HCT116 (cell line): ENCODE measurements around the gene TMEM235.

ENCODE experiments used
- CEBPB ChIP-seq: IDR thresholded peaks from 2 replicates; pipeline ENCODE4 v1.6.1; 2012; ENCODE audit warnings: low read depth
- EZH2 ChIP-seq: fragments of 200-600 bp; sonication (generic); IDR thresholded peaks from 2 replicates; pipeline ENCODE4 v1.6.1; 2017; ENCODE audit warnings: antibody characterized with exemption, mixed run types
- EZH2phosphoT487 ChIP-seq: fragments of 200-600 bp; IDR thresholded peaks from 2 replicates; pipeline ENCODE4 v1.6.1; 2018; ENCODE audit warnings: antibody characterized with exemption, borderline replicate concordance
- POLR2A ChIP-seq: IDR thresholded peaks from 2 replicates; pipeline ENCODE4 v1.7.0; 2011; ENCODE audit warnings: borderline replicate concordance; ENCODE audit not compliant: insufficient read depth, insufficient read length; ENCODE audit errors: extremely low read depth
- POLR2AphosphoS5 ChIP-seq: IDR thresholded peaks from 2 replicates; pipeline ENCODE4 v1.6.1; 2011; ENCODE audit warnings: mild to moderate bottlenecking, low read depth, low read length, moderate library complexity
- RAD21 ChIP-seq: IDR thresholded peaks from 2 replicates; pipeline ENCODE4 v1.6.1; 2012; ENCODE audit warnings: low read depth, mild to moderate bottlenecking
- SIN3A ChIP-seq: IDR thresholded peaks from 2 replicates; pipeline ENCODE4 v1.6.1; 2012; ENCODE audit warnings: low read depth
- SP1 ChIP-seq: IDR thresholded peaks from 2 replicates; pipeline ENCODE4 v1.6.1; 2012; ENCODE audit warnings: low read depth
- YY1 ChIP-seq: IDR thresholded peaks from 2 replicates; pipeline ENCODE4 v1.6.1; 2011; ENCODE audit warnings: low read length, low read depth, moderate library complexity, mild to moderate bottlenecking; ENCODE audit not compliant: insufficient replicate concordance; ENCODE audit errors: extremely low read depth
- ZFX ChIP-seq: fragments of 450-650 bp; IDR thresholded peaks from 2 replicates; pipeline ENCODE4 v1.6.1; 2017
- TF ChIP-seq, protein P1 (sequence below), 3 experiments: fragments of 200-600 bp in 1 of 3; sonication (generic) in 1 of 3; IDR thresholded peaks in 2 of 3; conservative IDR thresholded peaks in 1 of 3; 2 replicates each; pipeline ENCODE4 v1.5.1; 2012 to 2017; ENCODE audit warnings: low read depth in 2 of 3, low read length in 2 of 3, antibody characterized with exemption in 1 of 3, borderline replicate concordance in 1 of 3, control low read depth in 1 of 3, mild to moderate bottlenecking in 1 of 3, mixed read lengths in 1 of 3, mixed run types in 1 of 3, moderate library complexity in 1 of 3; ENCODE audit not compliant: insufficient read depth in 1 of 3
- TF ChIP-seq, protein P2 (sequence below): IDR thresholded peaks from 2 replicates; pipeline ENCODE4 v1.6.1; 2012
- TF ChIP-seq, protein P3 (sequence below): IDR thresholded peaks from 2 replicates; pipeline ENCODE4 v1.6.1; 2012; ENCODE audit warnings: low read depth

DNA sequence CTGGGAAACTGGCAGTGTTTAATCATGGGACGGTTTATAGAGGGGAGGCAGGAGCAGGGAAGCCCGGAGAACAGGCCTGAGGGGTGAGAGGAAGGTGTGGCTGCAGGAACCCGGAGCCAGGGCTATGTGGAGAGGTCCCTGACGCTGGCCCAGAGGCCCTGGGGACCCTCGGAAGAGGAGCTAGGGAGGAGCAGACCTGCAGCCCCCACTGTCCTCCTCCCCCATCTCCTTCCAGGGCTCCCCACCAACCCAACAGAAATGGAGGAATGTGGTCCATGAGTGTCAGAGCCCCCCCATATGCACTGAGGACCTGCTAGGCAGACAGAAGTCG, 20.3 kb downstream of the TMEM235 start:
- no peak for TF ChIP-seq POLR2A
- TF ChIP-seq, protein P1, sequence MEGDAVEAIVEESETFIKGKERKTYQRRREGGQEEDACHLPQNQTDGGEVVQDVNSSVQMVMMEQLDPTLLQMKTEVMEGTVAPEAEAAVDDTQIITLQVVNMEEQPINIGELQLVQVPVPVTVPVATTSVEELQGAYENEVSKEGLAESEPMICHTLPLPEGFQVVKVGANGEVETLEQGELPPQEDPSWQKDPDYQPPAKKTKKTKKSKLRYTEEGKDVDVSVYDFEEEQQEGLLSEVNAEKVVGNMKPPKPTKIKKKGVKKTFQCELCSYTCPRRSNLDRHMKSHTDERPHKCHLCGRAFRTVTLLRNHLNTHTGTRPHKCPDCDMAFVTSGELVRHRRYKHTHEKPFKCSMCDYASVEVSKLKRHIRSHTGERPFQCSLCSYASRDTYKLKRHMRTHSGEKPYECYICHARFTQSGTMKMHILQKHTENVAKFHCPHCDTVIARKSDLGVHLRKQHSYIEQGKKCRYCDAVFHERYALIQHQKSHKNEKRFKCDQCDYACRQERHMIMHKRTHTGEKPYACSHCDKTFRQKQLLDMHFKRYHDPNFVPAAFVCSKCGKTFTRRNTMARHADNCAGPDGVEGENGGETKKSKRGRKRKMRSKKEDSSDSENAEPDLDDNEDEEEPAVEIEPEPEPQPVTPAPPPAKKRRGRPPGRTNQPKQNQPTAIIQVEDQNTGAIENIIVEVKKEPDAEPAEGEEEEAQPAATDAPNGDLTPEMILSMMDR (IDR thresholded peaks at IDR 0.05 in 2 of 3, conservative IDR thresholded peaks at IDR 0.05 in 1 of 3; ENCODE audit: borderline replicate concordance in 1 of 3, insufficient read depth in 1 of 3, low read depth in 2 of 3, low read length in 2 of 3): no peak
- TF ChIP-seq, protein P2, sequence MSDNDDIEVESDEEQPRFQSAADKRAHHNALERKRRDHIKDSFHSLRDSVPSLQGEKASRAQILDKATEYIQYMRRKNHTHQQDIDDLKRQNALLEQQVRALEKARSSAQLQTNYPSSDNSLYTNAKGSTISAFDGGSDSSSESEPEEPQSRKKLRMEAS: no peak
- TF ChIP-seq SIN3A: no peak
- no peak for TF ChIP-seq SP1
- no peak for TF ChIP-seq ZFX
- TF ChIP-seq RAD21: no peak
- no peak for TF ChIP-seq EZH2
- no peak for TF ChIP-seq EZH2phosphoT487
- TF ChIP-seq, protein P3, sequence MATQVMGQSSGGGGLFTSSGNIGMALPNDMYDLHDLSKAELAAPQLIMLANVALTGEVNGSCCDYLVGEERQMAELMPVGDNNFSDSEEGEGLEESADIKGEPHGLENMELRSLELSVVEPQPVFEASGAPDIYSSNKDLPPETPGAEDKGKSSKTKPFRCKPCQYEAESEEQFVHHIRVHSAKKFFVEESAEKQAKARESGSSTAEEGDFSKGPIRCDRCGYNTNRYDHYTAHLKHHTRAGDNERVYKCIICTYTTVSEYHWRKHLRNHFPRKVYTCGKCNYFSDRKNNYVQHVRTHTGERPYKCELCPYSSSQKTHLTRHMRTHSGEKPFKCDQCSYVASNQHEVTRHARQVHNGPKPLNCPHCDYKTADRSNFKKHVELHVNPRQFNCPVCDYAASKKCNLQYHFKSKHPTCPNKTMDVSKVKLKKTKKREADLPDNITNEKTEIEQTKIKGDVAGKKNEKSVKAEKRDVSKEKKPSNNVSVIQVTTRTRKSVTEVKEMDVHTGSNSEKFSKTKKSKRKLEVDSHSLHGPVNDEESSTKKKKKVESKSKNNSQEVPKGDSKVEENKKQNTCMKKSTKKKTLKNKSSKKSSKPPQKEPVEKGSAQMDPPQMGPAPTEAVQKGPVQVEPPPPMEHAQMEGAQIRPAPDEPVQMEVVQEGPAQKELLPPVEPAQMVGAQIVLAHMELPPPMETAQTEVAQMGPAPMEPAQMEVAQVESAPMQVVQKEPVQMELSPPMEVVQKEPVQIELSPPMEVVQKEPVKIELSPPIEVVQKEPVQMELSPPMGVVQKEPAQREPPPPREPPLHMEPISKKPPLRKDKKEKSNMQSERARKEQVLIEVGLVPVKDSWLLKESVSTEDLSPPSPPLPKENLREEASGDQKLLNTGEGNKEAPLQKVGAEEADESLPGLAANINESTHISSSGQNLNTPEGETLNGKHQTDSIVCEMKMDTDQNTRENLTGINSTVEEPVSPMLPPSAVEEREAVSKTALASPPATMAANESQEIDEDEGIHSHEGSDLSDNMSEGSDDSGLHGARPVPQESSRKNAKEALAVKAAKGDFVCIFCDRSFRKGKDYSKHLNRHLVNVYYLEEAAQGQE: no peak
- no peak for TF ChIP-seq CEBPB
- no peak for TF ChIP-seq POLR2AphosphoS5
- TF ChIP-seq YY1: no peak
